Measurements from ENCODE around the gene MGAT5. TPM values are rescaled to one million over a fixed set of nuclear protein-coding genes. Genes with fewer than 3 reads are reported as not detected.

Gene MGAT5
- total RNA-seq, 1 donor from 2014 or later = 98.7 TPM

DNA sequence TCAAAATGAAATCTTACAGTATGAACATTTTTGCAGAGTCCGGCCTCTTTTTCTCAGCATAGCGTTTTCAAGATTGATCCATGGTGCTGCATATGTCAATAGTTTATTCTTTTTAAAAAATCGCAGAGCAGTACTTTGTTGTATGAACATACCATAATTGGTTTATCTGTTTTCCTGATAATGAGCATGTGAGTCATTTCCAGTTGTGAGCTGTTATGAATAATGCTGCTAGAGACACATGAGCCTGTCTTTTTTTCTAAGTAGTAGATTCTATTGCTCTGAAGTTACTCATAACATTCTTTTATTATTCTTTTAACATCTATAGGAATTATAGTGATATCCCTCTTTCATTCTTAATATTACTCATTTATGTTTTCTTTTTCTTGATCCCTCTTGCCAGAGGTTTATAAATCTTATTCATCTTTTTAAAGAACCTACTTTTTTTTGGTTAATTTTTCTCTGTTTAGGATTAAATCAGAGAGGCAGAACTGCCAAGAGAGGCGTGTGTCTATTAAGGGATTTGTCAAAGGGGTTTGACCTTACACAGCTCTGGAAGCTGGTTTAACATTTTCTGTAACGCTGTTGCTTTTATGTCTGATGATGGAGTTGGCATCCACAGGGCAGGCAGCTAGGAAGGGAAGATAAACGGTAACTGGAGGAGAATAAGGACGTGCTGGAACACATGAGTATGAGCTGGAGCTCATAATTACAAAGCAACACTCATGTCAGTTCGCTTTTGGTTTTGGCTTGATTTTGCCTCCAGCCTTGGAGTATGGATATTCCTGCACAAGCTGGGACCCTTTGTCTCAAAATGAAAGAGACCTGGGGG, 47.4 kb downstream of the MGAT5 start:
- no peaks in the 10 kb centered on the region for H3K9me3 ChIP-seq (replicated peaks)
- H3K4me3 ChIP-seq = peak overlapping the region; percentile 15
- no peak for DNase-seq
- no peaks in the 10 kb centered on the region for H3K36me3 ChIP-seq
- TF ChIP-seq, protein P1, sequence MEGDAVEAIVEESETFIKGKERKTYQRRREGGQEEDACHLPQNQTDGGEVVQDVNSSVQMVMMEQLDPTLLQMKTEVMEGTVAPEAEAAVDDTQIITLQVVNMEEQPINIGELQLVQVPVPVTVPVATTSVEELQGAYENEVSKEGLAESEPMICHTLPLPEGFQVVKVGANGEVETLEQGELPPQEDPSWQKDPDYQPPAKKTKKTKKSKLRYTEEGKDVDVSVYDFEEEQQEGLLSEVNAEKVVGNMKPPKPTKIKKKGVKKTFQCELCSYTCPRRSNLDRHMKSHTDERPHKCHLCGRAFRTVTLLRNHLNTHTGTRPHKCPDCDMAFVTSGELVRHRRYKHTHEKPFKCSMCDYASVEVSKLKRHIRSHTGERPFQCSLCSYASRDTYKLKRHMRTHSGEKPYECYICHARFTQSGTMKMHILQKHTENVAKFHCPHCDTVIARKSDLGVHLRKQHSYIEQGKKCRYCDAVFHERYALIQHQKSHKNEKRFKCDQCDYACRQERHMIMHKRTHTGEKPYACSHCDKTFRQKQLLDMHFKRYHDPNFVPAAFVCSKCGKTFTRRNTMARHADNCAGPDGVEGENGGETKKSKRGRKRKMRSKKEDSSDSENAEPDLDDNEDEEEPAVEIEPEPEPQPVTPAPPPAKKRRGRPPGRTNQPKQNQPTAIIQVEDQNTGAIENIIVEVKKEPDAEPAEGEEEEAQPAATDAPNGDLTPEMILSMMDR (IDR thresholded peaks at IDR 0.05; ENCODE audit: borderline replicate concordance) = no peak
- intact Hi-C loops (cut with micrococcal nuclease) = no loop called here
- peak overlapping the region; percentile 81 for H3K27ac ChIP-seq (replicated peaks)
- H3K27me3 ChIP-seq (ENCODE audit: low read depth) = no peaks in the 10 kb centered on the region
- H3K4me1 ChIP-seq = peaks cover 78% of the 10 kb centered on the region

DNA sequence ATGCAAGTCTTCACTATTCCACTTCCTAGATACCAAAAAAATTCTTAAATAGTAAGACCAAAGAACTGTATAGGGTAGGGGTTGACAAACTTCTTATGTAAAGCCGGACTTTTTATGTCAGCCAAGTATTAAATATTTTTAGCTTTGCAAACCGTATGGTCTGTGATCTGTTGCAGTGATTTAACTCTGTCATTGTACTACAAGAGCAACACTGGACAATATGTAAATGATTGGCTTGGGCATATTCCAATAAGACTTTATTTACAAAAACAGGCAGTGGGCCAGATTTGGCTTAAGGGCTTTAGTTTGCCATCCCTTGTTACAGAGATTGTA, 48.0 kb downstream of the MGAT5 start:
- Histone ChIP-seq H3K27ac (replicated peaks) (peak overlapping the region; percentile 81), H3K9me3 (replicated peaks) (no peaks in the 10 kb centered on the region), H3K27me3 (ENCODE audit: low read depth) (no peaks in the 10 kb centered on the region), H3K36me3 (no peaks in the 10 kb centered on the region), H3K4me1 (peaks cover 78% of the 10 kb centered on the region), H3K4me3 (peak overlapping the region; percentile 15)
- intact Hi-C loops (cut with micrococcal nuclease) = no loop called here
- no peak for DNase-seq
- TF ChIP-seq, protein P1 (IDR thresholded peaks at IDR 0.05; ENCODE audit: borderline replicate concordance) = no peak

DNA sequence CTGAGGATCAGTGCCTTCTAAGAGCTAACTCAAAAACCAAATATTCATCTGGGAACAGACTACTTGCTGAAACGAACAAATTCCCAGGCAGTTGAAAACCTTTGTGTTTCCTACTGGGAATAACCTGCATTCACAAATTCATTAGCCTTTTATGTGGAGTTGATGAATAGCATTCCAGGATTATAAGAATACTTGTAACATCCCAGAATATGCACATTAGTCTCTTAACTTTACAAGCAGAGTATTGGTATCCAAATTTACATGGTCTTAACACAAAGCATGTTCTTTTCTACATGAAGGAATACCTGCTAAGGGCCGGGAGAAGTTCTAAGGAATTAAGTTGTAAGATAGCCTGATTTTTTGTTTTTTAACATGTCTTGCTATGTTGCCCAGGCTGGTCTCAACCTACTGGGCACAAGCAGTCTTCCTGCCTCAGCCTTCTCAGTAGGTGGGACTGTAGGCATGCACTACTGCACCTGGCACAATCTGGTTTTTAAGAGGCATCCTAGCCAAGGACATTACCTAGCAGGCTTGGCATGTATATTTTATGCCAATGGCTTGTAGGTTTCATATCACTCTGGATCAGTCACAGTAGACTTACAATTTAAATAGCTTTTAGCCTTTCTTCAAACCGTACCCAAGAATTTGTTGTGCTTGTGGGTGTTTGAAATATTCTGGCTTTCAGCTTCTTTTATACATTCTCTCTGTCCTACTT, 50.7 kb downstream of the MGAT5 start:
- H3K36me3 ChIP-seq = no peaks in the 10 kb centered on the region
- H3K4me3 ChIP-seq = no peak overlapping the region
- H3K4me1 ChIP-seq = peaks cover 85% of the 10 kb centered on the region
- no peaks in the 10 kb centered on the region for H3K27me3 ChIP-seq (ENCODE audit: low read depth)
- TF ChIP-seq, protein P1 (IDR thresholded peaks at IDR 0.05; ENCODE audit: borderline replicate concordance) = no peak
- intact Hi-C loops (cut with micrococcal nuclease) = no loop called here
- no peak for DNase-seq
- H3K9me3 ChIP-seq (replicated peaks) = no peaks in the 10 kb centered on the region
- H3K27ac ChIP-seq (replicated peaks) = no peak overlapping the region

DNA sequence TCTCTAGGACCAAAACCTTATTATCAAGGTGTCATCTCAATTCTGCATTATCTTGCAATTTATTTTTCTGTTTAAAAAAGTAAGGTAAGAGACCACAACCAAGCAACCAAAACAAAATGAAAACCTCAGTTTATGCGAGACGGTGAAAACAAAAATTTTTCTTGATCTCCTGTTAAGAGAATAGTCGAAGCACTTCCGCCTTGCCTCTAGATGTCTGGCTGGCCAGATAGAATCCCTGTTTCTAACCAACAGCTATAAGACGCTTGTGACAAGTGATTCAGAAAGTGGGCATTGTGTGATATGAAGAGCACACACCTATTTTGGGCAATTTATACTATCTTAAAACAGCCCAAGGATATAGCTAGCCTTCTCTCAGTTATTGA, 51.2 kb downstream of the MGAT5 start:
- H3K4me1 ChIP-seq = peaks cover 83% of the 10 kb centered on the region
- intact Hi-C loops (cut with micrococcal nuclease) = no loop called here

DNA sequence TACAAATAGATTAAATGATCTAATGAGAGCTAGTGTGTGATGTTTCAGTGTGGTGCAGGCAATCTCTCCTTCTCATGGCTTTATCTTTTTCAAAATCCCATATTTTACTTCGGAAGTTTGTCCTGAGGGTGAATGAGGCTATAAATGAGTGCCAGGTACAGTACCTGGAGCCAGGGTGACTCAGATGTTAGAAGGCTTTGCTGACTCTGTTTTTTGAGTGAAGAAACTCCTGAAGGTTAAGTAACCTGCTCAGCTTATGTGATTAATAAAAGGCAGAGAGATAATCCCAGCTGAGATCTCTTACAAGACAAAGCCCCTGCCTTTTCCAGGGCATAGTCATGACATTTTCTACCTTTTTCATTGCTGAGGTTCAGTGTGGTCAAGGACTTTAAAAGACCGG, 52.6 kb downstream of the MGAT5 start:
- Histone ChIP-seq H3K9me3 (replicated peaks) (no peaks in the 10 kb centered on the region), H3K36me3 (no peaks in the 10 kb centered on the region), H3K4me3 (no peak overlapping the region), H3K27ac (replicated peaks) (no peak overlapping the region), H3K27me3 (ENCODE audit: low read depth) (no peaks in the 10 kb centered on the region), H3K4me1 (peaks cover 81% of the 10 kb centered on the region)
- DNase-seq = no peak
- intact Hi-C loops (cut with micrococcal nuclease) = no loop called here
- TF ChIP-seq, protein P1 (IDR thresholded peaks at IDR 0.05; ENCODE audit: borderline replicate concordance) = no peak

More for the DNA sequence above, 51.2 kb downstream of the MGAT5 start:
- no peak overlapping the region for H3K4me3 ChIP-seq
- TF ChIP-seq, protein P1 (IDR thresholded peaks at IDR 0.05; ENCODE audit: borderline replicate concordance) = no peak
- H3K36me3 ChIP-seq = no peaks in the 10 kb centered on the region
- H3K27ac ChIP-seq (replicated peaks) = no peak overlapping the region
- no peaks in the 10 kb centered on the region for H3K9me3 ChIP-seq (replicated peaks)
- no peaks in the 10 kb centered on the region for H3K27me3 ChIP-seq (ENCODE audit: low read depth)
- no peak for DNase-seq

All from left ventricle myocardium inferior (tissue), 1 donor.